B cell (primary cell): ENCODE data around the gene CYP17A1. TPM values are rescaled to one million over a fixed set of nuclear protein-coding genes. Genes with fewer than 3 reads are reported as not detected.

Source experiments
- ATAC-seq: fragments of 200-7000 bp; cut with Tn5 transposase; one replicate; pipeline ENCODE4 v1.10.0; 2021; ENCODE audit warnings: low read depth, mild to moderate bottlenecking, moderate number of reproducible peaks, moderate library complexity
- CTCF ChIA-PET: fragments of 350-600 bp; sonication (Branson Sonifier 250); formaldehyde crosslinking; loops from one replicate; lab custom pipeline; 2021; ENCODE audit warnings: antibody characterized with exemption, inconsistent platforms; lab: Charles Lee
- POLR2A ChIA-PET: fragments of 350-600 bp; sonication (Branson Sonifier 250); formaldehyde crosslinking; loops from one replicate; lab custom pipeline; 2021; ENCODE audit warnings: antibody characterized with exemption; lab: Charles Lee
- DNase-seq: peaks from one replicate; pipeline ENCODE4 v3.0.0; 2013
- H2AFZ ChIP-seq: 2 replicates; pipeline ENCODE4 v1.6.1; 2012; ENCODE audit warnings: mild to moderate bottlenecking, low read depth, low read length; ENCODE audit not compliant: insufficient read depth, poor library complexity, severe bottlenecking
- H3K27ac ChIP-seq, 2 donors: 1 replicate in 1 of 2; 2 replicates in 1 of 2; pipeline ENCODE4 v1.5.1; 2012 to 2013; ENCODE audit warnings: low read length in 2 of 2, mild to moderate bottlenecking in 2 of 2, moderate library complexity in 1 of 2
- H3K27me3 ChIP-seq, 4 experiments: fragments of 200-600 bp in 1 of 4; sonication (generic) in 1 of 4; replicated peaks in 1 of 4; 1 replicate in 2 of 4; 2 replicates in 2 of 4; pipeline versions ENCODE4 v1.6.1 to v1.7.0; 2013 to 2016; ENCODE audit warnings: low read length in 3 of 4, mild to moderate bottlenecking in 2 of 4, mixed read lengths in 1 of 4, moderate library complexity in 1 of 4; ENCODE audit not compliant: insufficient read depth in 4 of 4, control insufficient read depth in 3 of 4; ENCODE audit errors: control extremely low read depth in 1 of 4
- H3K36me3 ChIP-seq, 2 experiments: replicated peaks in 1 of 2; 1 replicate in 1 of 2; 2 replicates in 1 of 2; pipeline versions ENCODE4 v1.6.1 to v1.7.1; 2013; ENCODE audit warnings: low read length in 1 of 2; ENCODE audit not compliant: insufficient read depth in 2 of 2, control insufficient read depth in 1 of 2; ENCODE audit errors: control extremely low read depth in 1 of 2, extremely low read depth in 1 of 2
- H3K4me1 ChIP-seq, 2 donors: fragments of 200-600 bp in 1 of 2; sonication (generic) in 1 of 2; 1 replicate in 1 of 2; 2 replicates in 1 of 2; pipeline versions ENCODE4 v1.5.1 to v1.6.1; 2013 to 2017; ENCODE audit warnings: low read length in 2 of 2; ENCODE audit not compliant: control insufficient read depth in 2 of 2, insufficient read depth in 2 of 2
- H3K4me2 ChIP-seq: replicated peaks from 2 replicates; pipeline ENCODE3; 2012; ENCODE audit warnings: mild to moderate bottlenecking, low read depth, low read length; ENCODE audit not compliant: poor library complexity, severe bottlenecking
- H3K4me3 ChIP-seq, 5 experiments: fragments of 200-600 bp in 1 of 5; sonication (generic) in 1 of 5; 1 replicate in 3 of 5; 2 replicates in 2 of 5; pipeline versions ENCODE4 v1.5.1 to v1.7.0; 2011 to 2016; ENCODE audit warnings: low read length in 4 of 5, mild to moderate bottlenecking in 4 of 5, low read depth in 2 of 5, control low read depth in 1 of 5, moderate library complexity in 1 of 5; ENCODE audit not compliant: insufficient read depth in 1 of 5; ENCODE audit errors: control extremely low read depth in 1 of 5, extremely low read depth in 1 of 5
- H3K79me2 ChIP-seq: fragments of 200-600 bp; sonication (generic); one replicate; pipeline ENCODE4 v1.6.0; 2016; ENCODE audit warnings: low read length; ENCODE audit not compliant: control insufficient read depth, insufficient read depth
- H3K9ac ChIP-seq: fragments of 200-600 bp; sonication (generic); 2 replicates; pipeline ENCODE4 v1.6.1; 2017; ENCODE audit warnings: mild to moderate bottlenecking, low read length, moderate library complexity
- H3K9me3 ChIP-seq, 3 donors: one replicate each; pipeline versions ENCODE4 v1.6.1 to v1.7.1; 2013; ENCODE audit warnings: low read length in 2 of 3; ENCODE audit not compliant: control insufficient read depth in 2 of 3, insufficient read depth in 1 of 3; ENCODE audit errors: control extremely low read depth in 1 of 3
- H4K20me1 ChIP-seq: 2 replicates; pipeline ENCODE4 v1.6.0; 2012; ENCODE audit warnings: mild to moderate bottlenecking, low read length; ENCODE audit not compliant: insufficient read depth, control insufficient read depth, poor library complexity, severe bottlenecking
- H3K27ac Mint-ChIP-seq: one replicate; pipeline ENCODE4 v1.8.0; 2021; ENCODE audit warnings: mixed read lengths
- H3K27me3 Mint-ChIP-seq: one replicate; pipeline ENCODE4 v1.8.0; 2021; ENCODE audit warnings: mixed read lengths
- H3K4me1 Mint-ChIP-seq: one replicate; pipeline ENCODE4 v1.8.0; 2021; ENCODE audit warnings: mixed read lengths
- H3K4me3 Mint-ChIP-seq: one replicate; pipeline ENCODE4 v1.8.0; 2021; ENCODE audit warnings: mixed read lengths
- H3K9me3 Mint-ChIP-seq: one replicate; pipeline ENCODE4 v1.8.0; 2022; ENCODE audit warnings: mixed read lengths; ENCODE audit not compliant: insufficient read depth
- CTCF ChIP-seq: fragments of 200-600 bp; IDR thresholded peaks from one replicate; pipeline ENCODE4 v1.8.0; 2022; ENCODE audit warnings: antibody characterized with exemption, mild to moderate bottlenecking
- EZH2 ChIP-seq: IDR thresholded peaks from 2 replicates; pipeline ENCODE4 v1.6.1; 2012; ENCODE audit warnings: borderline replicate concordance, low read depth, mild to moderate bottlenecking, moderate library complexity, low read length; ENCODE audit not compliant: insufficient read depth, poor library complexity, severe bottlenecking
- WGBS: methylation state at CpG from one replicate; pipeline ENCODE4 v1.1.5; 2013; ENCODE audit warnings: missing lambda C conversion rate; ENCODE audit not compliant: insufficient coverage; 5-methylcytosine and 5-hydroxymethylcytosine counted together
- intact Hi-C: fragments of 100-400 bp; cut with micrococcal nuclease; formaldehyde crosslinking; loops from one replicate; pipeline ENCODE4 v1.10.0; 2022
- polyA plus RNA-seq: library from polyadenylated mRNA; depleted of rRNA; stranded (reverse); fragments of >200 nt; gene quantifications from 2 replicates; pipeline ENCODE4 v1.2.3, GENCODE V29; 2012
- total RNA-seq, 2 donors: library from RNA; stranded (reverse); fragments of 120-200 nt in 1 of 2; gene quantifications; 1 replicate in 1 of 2; 2 replicates in 1 of 2; pipeline versions ENCODE4 v1.2.3 to v1.2.4, GENCODE V29; 2013 to 2022

CYP17A1 gene
- total and polyA plus RNA-seq, 2 donors (not counting 1 experiment from before 2014, with no cell fraction given), result not detected

GRCh38 chr10:102781921-102782557, 55.2 kb downstream of the CYP17A1 start:
- H3K4me1 Mint-ChIP-seq, result peaks cover 46% of the 10 kb centered on the region
- H3K4me2 ChIP-seq, result no peak overlapping the region

More at GRCh38 chr10:102781921-102782557, 55.2 kb downstream of the CYP17A1 start:
- CTCF ChIA-PET, result interaction anchor here (1.0 kb wide), 1 partner anchor 103 kb away, joined by 4 read pairs; no protein-coding TSS in a partner anchor
- Histone ChIP-seq H3K36me3 (peaks cover 0 to 35% of the 10 kb centered on the region in 2 experiments), H3K9ac (no peak overlapping the region), H3K79me2 (peaks cover 98% of the 10 kb centered on the region), H3K9me3 (no peaks in the 10 kb centered on the region), H3K4me3 (no peak overlapping the region), H2AFZ (no peak overlapping the region), H4K20me1 (peaks cover 99% of the 10 kb centered on the region), H3K27ac (no peak overlapping the region), H3K4me1 (peaks cover 0 to 5% of the 10 kb centered on the region in 2 donors), H3K27me3 (no peaks in the 10 kb centered on the region)
- no peak for TF ChIP-seq EZH2
- TF ChIP-seq CTCF, result no peak
- Mint-ChIP-seq H3K4me3 (no peak overlapping the region), H3K27ac (no peak overlapping the region), H3K27me3 (no peaks in the 10 kb centered on the region), H3K9me3 (no peaks in the 10 kb centered on the region)
- DNase-seq, result no peak
- intact Hi-C loops, result no loop called here
- POLR2A ChIA-PET, result no interaction called here
- no peak for ATAC-seq
- WGBS, result 100% methylated on average over 1 of the region's 6 CpGs
